ENCODE results near the gene MYMX. TPM values are rescaled to one million over a fixed set of nuclear protein-coding genes. Genes with fewer than 3 reads are reported as not detected.

MYMX gene
- total RNA-seq, 1 donor: not detected

GRCh38 chr6:44260451-44261297, 43.9 kb downstream of the MYMX start:
- Histone ChIP-seq H3K79me2 (ENCODE audit: insufficient read depth, low read length) (peaks cover 38% of the 10 kb centered on the region), H3K27ac (ENCODE audit: low read depth, low read length) (no peak overlapping the region), H3K9me3 (ENCODE audit: low read depth, low read length) (no peaks in the 10 kb centered on the region), H3K4me1 (ENCODE audit: insufficient read depth, low read length) (peaks cover 30% of the 10 kb centered on the region), H3K27me3 (ENCODE audit: insufficient read depth, low read length) (no peaks in the 10 kb centered on the region), H3K36me3 (ENCODE audit: insufficient read depth, low read length) (peaks cover 11% of the 10 kb centered on the region), H3K4me2 (ENCODE audit: insufficient read depth, low read length) (no peak overlapping the region), H3K4me3 (ENCODE audit: insufficient read depth, low read length) (no peak overlapping the region), H4K20me1 (ENCODE audit: insufficient read depth, low read length) (peaks cover 20% of the 10 kb centered on the region), H2AFZ (ENCODE audit: low read length) (no peak overlapping the region)
- TF ChIP-seq CTCF (IDR thresholded peaks at IDR 0.05; ENCODE audit: extremely low read depth, low read depth, low read length): no peak
- peak; percentile 52 for DNase-seq (ENCODE audit: insufficient read length, low spot score, missing footprints)

DNA sequence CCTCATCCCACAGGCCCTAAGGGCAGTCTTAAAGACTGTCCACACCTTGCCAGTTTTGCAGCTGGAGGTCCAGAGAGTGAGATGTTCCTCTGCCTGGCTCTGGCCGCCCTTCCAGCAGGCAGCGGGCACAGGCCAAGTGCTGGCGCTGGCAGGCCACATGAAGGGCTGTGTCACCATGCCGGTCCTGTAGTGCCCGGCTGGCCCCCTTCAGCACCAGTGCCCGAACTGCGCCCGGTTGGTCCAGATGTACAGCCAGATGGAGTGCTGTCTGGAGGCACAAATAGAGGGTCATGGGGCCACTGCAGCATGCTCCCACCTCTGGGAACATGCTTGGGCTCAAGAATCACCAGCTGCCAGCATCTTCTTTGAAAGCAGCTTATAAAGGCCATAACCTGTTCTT, 44.9 kb downstream of the MYMX start:
- peak; percentile 44 for DNase-seq (ENCODE audit: insufficient read length, low spot score, missing footprints)

GRCh38 chr6:44262467-44263353, 46.0 kb downstream of the MYMX start:
- no peaks in the 10 kb centered on the region for H3K9me3 ChIP-seq (ENCODE audit: low read depth, low read length)
- H3K4me3 ChIP-seq (ENCODE audit: insufficient read depth, low read length): peak overlapping the region; percentile 90
- peak overlapping the region; percentile 92 for H3K4me2 ChIP-seq (ENCODE audit: insufficient read depth, low read length)
- H2AFZ ChIP-seq (ENCODE audit: low read length): no peak overlapping the region
- H3K27me3 ChIP-seq (ENCODE audit: insufficient read depth, low read length): no peaks in the 10 kb centered on the region
- DNase-seq (ENCODE audit: insufficient read length, low spot score, missing footprints): peak; percentile 77
- peaks cover 8% of the 10 kb centered on the region for H4K20me1 ChIP-seq (ENCODE audit: insufficient read depth, low read length)
- H3K4me1 ChIP-seq (ENCODE audit: insufficient read depth, low read length): peaks cover 18% of the 10 kb centered on the region
- H3K79me2 ChIP-seq (ENCODE audit: insufficient read depth, low read length): peaks cover 25% of the 10 kb centered on the region
- TF ChIP-seq CTCF (IDR thresholded peaks at IDR 0.05; ENCODE audit: extremely low read depth, low read depth, low read length): no peak
- no peak overlapping the region for H3K27ac ChIP-seq (ENCODE audit: low read depth, low read length)
- peaks cover 10% of the 10 kb centered on the region for H3K36me3 ChIP-seq (ENCODE audit: insufficient read depth, low read length)

More for the DNA sequence above, 44.9 kb downstream of the MYMX start:
- no peak overlapping the region for H3K4me2 ChIP-seq (ENCODE audit: insufficient read depth, low read length)
- H2AFZ ChIP-seq (ENCODE audit: low read length): no peak overlapping the region
- H3K27me3 ChIP-seq (ENCODE audit: insufficient read depth, low read length): no peaks in the 10 kb centered on the region
- H3K9me3 ChIP-seq (ENCODE audit: low read depth, low read length): no peaks in the 10 kb centered on the region
- H3K79me2 ChIP-seq (ENCODE audit: insufficient read depth, low read length): peaks cover 31% of the 10 kb centered on the region
- TF ChIP-seq CTCF (IDR thresholded peaks at IDR 0.05; ENCODE audit: extremely low read depth, low read depth, low read length): no peak
- H3K4me3 ChIP-seq (ENCODE audit: insufficient read depth, low read length): no peak overlapping the region
- no peak overlapping the region for H3K27ac ChIP-seq (ENCODE audit: low read depth, low read length)
- peaks cover 22% of the 10 kb centered on the region for H3K4me1 ChIP-seq (ENCODE audit: insufficient read depth, low read length)
- H4K20me1 ChIP-seq (ENCODE audit: insufficient read depth, low read length): peaks cover 11% of the 10 kb centered on the region
- H3K36me3 ChIP-seq (ENCODE audit: insufficient read depth, low read length): peaks cover 10% of the 10 kb centered on the region
